SJCRH30 (cell line): ENCODE data around the gene NEO1. TPM values are rescaled to one million over a fixed set of nuclear protein-coding genes. Genes with fewer than 3 reads are reported as not detected.
"Not testable (repeated sequence)": the region's sequence is repeated elsewhere in the genome, so short reads cannot be mapped to it uniquely, and the experiment has no call there.

Experiments used
- DNase-seq, 2 experiments: peaks; one replicate each; pipeline ENCODE4 v3.0.0-alpha.2; 2015 to 2020
- H3K27ac ChIP-seq: fragments of 250-450 bp; sonication (Bioruptor Pico); 2 replicates; pipeline ENCODE4 v1.5.1; 2020; ENCODE audit warnings: mild to moderate bottlenecking, moderate library complexity
- H3K27me3 ChIP-seq: fragments of 250-450 bp; sonication (Bioruptor Pico); 2 replicates; pipeline ENCODE4 v1.5.1; 2020; ENCODE audit warnings: mild to moderate bottlenecking, moderate library complexity
- H3K36me3 ChIP-seq: fragments of 250-450 bp; sonication (Bioruptor Pico); 2 replicates; pipeline ENCODE4 v1.5.1; 2020; ENCODE audit warnings: mild to moderate bottlenecking, moderate library complexity
- H3K4me1 ChIP-seq: fragments of 250-450 bp; sonication (Bioruptor Pico); 2 replicates; pipeline ENCODE4 v1.5.1; 2020; ENCODE audit warnings: mild to moderate bottlenecking, moderate library complexity
- H3K4me3 ChIP-seq: fragments of 250-450 bp; sonication (Bioruptor Pico); 2 replicates; pipeline ENCODE4 v1.5.1; 2020; ENCODE audit warnings: mild to moderate bottlenecking, moderate library complexity
- H3K9me3 ChIP-seq: fragments of 250-450 bp; sonication (Bioruptor Pico); replicated peaks from 2 replicates; pipeline ENCODE4 v1.5.1; 2020; ENCODE audit warnings: mild to moderate bottlenecking, moderate library complexity
- total RNA-seq: library from RNA; depleted of rRNA; stranded (reverse); fragments of >200 nt; shearing (Covaris generic); gene quantifications from 2 replicates; pipeline ENCODE4 v1.2.3, GENCODE V29; 2014

NEO1 gene
- total RNA-seq, 1 experiment from 2014 or later: 15.1 TPM

- Histone ChIP-seq H3K27ac (no peak overlapping the region), H3K4me3 (no peak overlapping the region), H3K9me3 (no peaks in the 10 kb centered on the region), H3K36me3 (no peaks in the 10 kb centered on the region), H3K4me1 (no peaks in the 10 kb centered on the region), H3K27me3 (no peaks in the 10 kb centered on the region)
- no peak for DNase-seq
These were observed 234.0 kb downstream of the NEO1 start for GRCh38 chr15:73286311-73286710.

GRCh38 chr15:73287019-73287418 lies 234.8 kb downstream of the NEO1 start:
- Histone ChIP-seq H3K9me3 (no peaks in the 10 kb centered on the region), H3K4me1 (no peaks in the 10 kb centered on the region), H3K27ac (no peak overlapping the region), H3K36me3 (no peaks in the 10 kb centered on the region), H3K4me3 (no peak overlapping the region), H3K27me3 (no peaks in the 10 kb centered on the region)
- DNase-seq: no peak

- Histone ChIP-seq H3K27me3 (no peaks in the 10 kb centered on the region), H3K4me3 (no peak overlapping the region), H3K9me3 (no peaks in the 10 kb centered on the region), H3K27ac (no peak overlapping the region), H3K4me1 (no peaks in the 10 kb centered on the region), H3K36me3 (no peaks in the 10 kb centered on the region)
- no peak for DNase-seq
These were observed 239.2 kb downstream of the NEO1 start for GRCh38 chr15:73291441-73291840.

- Histone ChIP-seq H3K36me3 (no peaks in the 10 kb centered on the region), H3K4me3 (no peak overlapping the region), H3K4me1 (no peaks in the 10 kb centered on the region), H3K9me3 (no peaks in the 10 kb centered on the region), H3K27ac (no peak overlapping the region), H3K27me3 (no peaks in the 10 kb centered on the region)
- DNase-seq: no peak
These were observed 241.5 kb downstream of the NEO1 start for GRCh38 chr15:73293773-73294172.

- no peaks in the 10 kb centered on the region for H3K4me1 ChIP-seq
- no peak overlapping the region for H3K4me3 ChIP-seq
- no peaks in the 10 kb centered on the region for H3K9me3 ChIP-seq
- no peaks in the 10 kb centered on the region for H3K36me3 ChIP-seq
- no peak for DNase-seq
- no peak overlapping the region for H3K27ac ChIP-seq
- H3K27me3 ChIP-seq: no peaks in the 10 kb centered on the region
These were observed 243.5 kb downstream of the NEO1 start for GRCh38 chr15:73295630-73296286.

GRCh38 chr15:73296609-73297353 lies 244.5 kb downstream of the NEO1 start:
- Histone ChIP-seq H3K27me3 (no peaks in the 10 kb centered on the region), H3K27ac (no peak overlapping the region), H3K4me1 (no peaks in the 10 kb centered on the region), H3K36me3 (no peaks in the 10 kb centered on the region), H3K4me3 (no peak overlapping the region), H3K9me3 (no peaks in the 10 kb centered on the region)
- DNase-seq: no peak

GRCh38 chr15:73298522-73299245 lies 246.4 kb downstream of the NEO1 start:
- Histone ChIP-seq H3K36me3 (no peaks in the 10 kb centered on the region), H3K4me1 (no peaks in the 10 kb centered on the region), H3K27me3 (no peaks in the 10 kb centered on the region), H3K27ac (no peak overlapping the region), H3K4me3 (no peak overlapping the region), H3K9me3 (no peaks in the 10 kb centered on the region)
- no peak for DNase-seq

GRCh38 chr15:73300286-73300685 lies 248.0 kb downstream of the NEO1 start:
- H3K36me3 ChIP-seq, H3K4me1 ChIP-seq, H3K27ac ChIP-seq: not testable (repeated sequence)

GRCh38 chr15:73303636-73304035 lies 251.4 kb downstream of the NEO1 start:
- Histone ChIP-seq H3K27ac (no peak overlapping the region), H3K36me3 (no peaks in the 10 kb centered on the region), H3K9me3 (no peaks in the 10 kb centered on the region), H3K4me3 (no peak overlapping the region), H3K27me3 (no peaks in the 10 kb centered on the region), H3K4me1 (no peaks in the 10 kb centered on the region)
- DNase-seq: no peak

More at GRCh38 chr15:73300286-73300685, 248.0 kb downstream of the NEO1 start:
- H3K27me3 ChIP-seq, H3K9me3 ChIP-seq, H3K4me3 ChIP-seq, DNase-seq: not testable (repeated sequence)

GRCh38 chr15:73305331-73306211 lies 253.3 kb downstream of the NEO1 start:
- Histone ChIP-seq H3K27me3 (peaks cover 4% of the 10 kb centered on the region; the same call in 1 of the 2 replicates), H3K4me3 (no peak overlapping the region), H3K36me3 (no peaks in the 10 kb centered on the region), H3K9me3 (no peaks in the 10 kb centered on the region), H3K4me1 (no peaks in the 10 kb centered on the region), H3K27ac (no peak overlapping the region)
- peak; percentile 37 to 69 for DNase-seq

GRCh38 chr15:73308305-73308704 lies 256.0 kb downstream of the NEO1 start:
- Histone ChIP-seq H3K36me3 (no peaks in the 10 kb centered on the region), H3K4me3 (no peak overlapping the region), H3K27ac (no peak overlapping the region), H3K27me3 (peaks cover 6% of the 10 kb centered on the region; the same call in 1 of the 2 replicates), H3K9me3 (no peaks in the 10 kb centered on the region), H3K4me1 (no peaks in the 10 kb centered on the region)
- no peak for DNase-seq

GRCh38 chr15:73313861-73314260 lies 261.6 kb downstream of the NEO1 start:
- DNase-seq: no peak
- no peak overlapping the region for H3K27ac ChIP-seq
- no peaks in the 10 kb centered on the region for H3K36me3 ChIP-seq
- H3K4me1 ChIP-seq: no peaks in the 10 kb centered on the region
- peaks cover 17% of the 10 kb centered on the region; the same call in 1 of the 2 replicates for H3K27me3 ChIP-seq
- no peak overlapping the region for H3K4me3 ChIP-seq
- H3K9me3 ChIP-seq: no peaks in the 10 kb centered on the region

GRCh38 chr15:73317651-73318462 lies 265.6 kb downstream of the NEO1 start:
- H3K27ac ChIP-seq: no peak overlapping the region
- peaks cover 22% of the 10 kb centered on the region for H3K27me3 ChIP-seq
- DNase-seq: no peak

More at GRCh38 chr15:73317651-73318462, 265.6 kb downstream of the NEO1 start:
- Histone ChIP-seq H3K9me3 (no peaks in the 10 kb centered on the region), H3K4me1 (no peaks in the 10 kb centered on the region), H3K36me3 (no peaks in the 10 kb centered on the region), H3K4me3 (no peak overlapping the region)
